B cell (primary cell): ENCODE data around the gene CTPS2. TPM values are rescaled to one million over a fixed set of nuclear protein-coding genes. Genes with fewer than 3 reads are reported as not detected.

Experiments
- ATAC-seq: fragments of 200-7000 bp; cut with Tn5 transposase; one replicate; pipeline ENCODE4 v1.10.0; 2021; ENCODE audit warnings: low read depth, mild to moderate bottlenecking, moderate number of reproducible peaks, moderate library complexity
- CTCF ChIA-PET: fragments of 350-600 bp; sonication (Branson Sonifier 250); formaldehyde crosslinking; loops from one replicate; lab custom pipeline; 2021; ENCODE audit warnings: antibody characterized with exemption, inconsistent platforms; lab: Charles Lee
- POLR2A ChIA-PET: fragments of 350-600 bp; sonication (Branson Sonifier 250); formaldehyde crosslinking; loops from one replicate; lab custom pipeline; 2021; ENCODE audit warnings: antibody characterized with exemption; lab: Charles Lee
- DNase-seq: peaks from one replicate; pipeline ENCODE4 v3.0.0; 2013
- H2AFZ ChIP-seq: 2 replicates; pipeline ENCODE4 v1.6.1; 2012; ENCODE audit warnings: mild to moderate bottlenecking, low read depth, low read length; ENCODE audit not compliant: insufficient read depth, poor library complexity, severe bottlenecking
- H3K27ac ChIP-seq, 2 donors: 1 replicate in 1 of 2; 2 replicates in 1 of 2; pipeline ENCODE4 v1.5.1; 2012 to 2013; ENCODE audit warnings: low read length in 2 of 2, mild to moderate bottlenecking in 2 of 2, moderate library complexity in 1 of 2
- H3K27me3 ChIP-seq, 4 experiments: fragments of 200-600 bp in 1 of 4; sonication (generic) in 1 of 4; replicated peaks in 1 of 4; 1 replicate in 2 of 4; 2 replicates in 2 of 4; pipeline versions ENCODE4 v1.6.1 to v1.7.0; 2013 to 2016; ENCODE audit warnings: low read length in 3 of 4, mild to moderate bottlenecking in 2 of 4, mixed read lengths in 1 of 4, moderate library complexity in 1 of 4; ENCODE audit not compliant: insufficient read depth in 4 of 4, control insufficient read depth in 3 of 4; ENCODE audit errors: control extremely low read depth in 1 of 4
- H3K36me3 ChIP-seq, 2 experiments: replicated peaks in 1 of 2; 1 replicate in 1 of 2; 2 replicates in 1 of 2; pipeline versions ENCODE4 v1.6.1 to v1.7.1; 2013; ENCODE audit warnings: low read length in 1 of 2; ENCODE audit not compliant: insufficient read depth in 2 of 2, control insufficient read depth in 1 of 2; ENCODE audit errors: control extremely low read depth in 1 of 2, extremely low read depth in 1 of 2
- H3K4me1 ChIP-seq, 2 donors: fragments of 200-600 bp in 1 of 2; sonication (generic) in 1 of 2; 1 replicate in 1 of 2; 2 replicates in 1 of 2; pipeline versions ENCODE4 v1.5.1 to v1.6.1; 2013 to 2017; ENCODE audit warnings: low read length in 2 of 2; ENCODE audit not compliant: control insufficient read depth in 2 of 2, insufficient read depth in 2 of 2
- H3K4me2 ChIP-seq: replicated peaks from 2 replicates; pipeline ENCODE3; 2012; ENCODE audit warnings: mild to moderate bottlenecking, low read depth, low read length; ENCODE audit not compliant: poor library complexity, severe bottlenecking
- H3K4me3 ChIP-seq, 5 experiments: fragments of 200-600 bp in 1 of 5; sonication (generic) in 1 of 5; 1 replicate in 3 of 5; 2 replicates in 2 of 5; pipeline versions ENCODE4 v1.5.1 to v1.7.0; 2011 to 2016; ENCODE audit warnings: low read length in 4 of 5, mild to moderate bottlenecking in 4 of 5, low read depth in 2 of 5, control low read depth in 1 of 5, moderate library complexity in 1 of 5; ENCODE audit not compliant: insufficient read depth in 1 of 5; ENCODE audit errors: control extremely low read depth in 1 of 5, extremely low read depth in 1 of 5
- H3K79me2 ChIP-seq: fragments of 200-600 bp; sonication (generic); one replicate; pipeline ENCODE4 v1.6.0; 2016; ENCODE audit warnings: low read length; ENCODE audit not compliant: control insufficient read depth, insufficient read depth
- H3K9ac ChIP-seq: fragments of 200-600 bp; sonication (generic); 2 replicates; pipeline ENCODE4 v1.6.1; 2017; ENCODE audit warnings: mild to moderate bottlenecking, low read length, moderate library complexity
- H3K9me3 ChIP-seq, 3 donors: one replicate each; pipeline versions ENCODE4 v1.6.1 to v1.7.1; 2013; ENCODE audit warnings: low read length in 2 of 3; ENCODE audit not compliant: control insufficient read depth in 2 of 3, insufficient read depth in 1 of 3; ENCODE audit errors: control extremely low read depth in 1 of 3
- H4K20me1 ChIP-seq: 2 replicates; pipeline ENCODE4 v1.6.0; 2012; ENCODE audit warnings: mild to moderate bottlenecking, low read length; ENCODE audit not compliant: insufficient read depth, control insufficient read depth, poor library complexity, severe bottlenecking
- H3K27ac Mint-ChIP-seq: one replicate; pipeline ENCODE4 v1.8.0; 2021; ENCODE audit warnings: mixed read lengths
- H3K27me3 Mint-ChIP-seq: one replicate; pipeline ENCODE4 v1.8.0; 2021; ENCODE audit warnings: mixed read lengths
- H3K4me1 Mint-ChIP-seq: one replicate; pipeline ENCODE4 v1.8.0; 2021; ENCODE audit warnings: mixed read lengths
- H3K4me3 Mint-ChIP-seq: one replicate; pipeline ENCODE4 v1.8.0; 2021; ENCODE audit warnings: mixed read lengths
- H3K9me3 Mint-ChIP-seq: one replicate; pipeline ENCODE4 v1.8.0; 2022; ENCODE audit warnings: mixed read lengths; ENCODE audit not compliant: insufficient read depth
- EZH2 ChIP-seq: IDR thresholded peaks from 2 replicates; pipeline ENCODE4 v1.6.1; 2012; ENCODE audit warnings: borderline replicate concordance, low read depth, mild to moderate bottlenecking, moderate library complexity, low read length; ENCODE audit not compliant: insufficient read depth, poor library complexity, severe bottlenecking
- WGBS: methylation state at CpG from one replicate; pipeline ENCODE4 v1.1.5; 2013; ENCODE audit warnings: missing lambda C conversion rate; ENCODE audit not compliant: insufficient coverage; 5-methylcytosine and 5-hydroxymethylcytosine counted together
- intact Hi-C: fragments of 100-400 bp; cut with micrococcal nuclease; formaldehyde crosslinking; loops from one replicate; pipeline ENCODE4 v1.10.0; 2022
- polyA plus RNA-seq: library from polyadenylated mRNA; depleted of rRNA; stranded (reverse); fragments of >200 nt; gene quantifications from 2 replicates; pipeline ENCODE4 v1.2.3, GENCODE V29; 2012
- total RNA-seq, 2 donors: library from RNA; stranded (reverse); fragments of 120-200 nt in 1 of 2; gene quantifications; 1 replicate in 1 of 2; 2 replicates in 1 of 2; pipeline versions ENCODE4 v1.2.3 to v1.2.4, GENCODE V29; 2013 to 2022
- TF ChIP-seq, protein P1 (sequence below): fragments of 200-600 bp; IDR thresholded peaks from one replicate; pipeline ENCODE4 v1.8.0; 2022; ENCODE audit warnings: antibody characterized with exemption, mild to moderate bottlenecking

The CTPS2 gene
- total and polyA plus RNA-seq, 2 donors (not counting 1 experiment from before 2014, with no cell fraction given): 2.5 to 11.7 TPM

DNA sequence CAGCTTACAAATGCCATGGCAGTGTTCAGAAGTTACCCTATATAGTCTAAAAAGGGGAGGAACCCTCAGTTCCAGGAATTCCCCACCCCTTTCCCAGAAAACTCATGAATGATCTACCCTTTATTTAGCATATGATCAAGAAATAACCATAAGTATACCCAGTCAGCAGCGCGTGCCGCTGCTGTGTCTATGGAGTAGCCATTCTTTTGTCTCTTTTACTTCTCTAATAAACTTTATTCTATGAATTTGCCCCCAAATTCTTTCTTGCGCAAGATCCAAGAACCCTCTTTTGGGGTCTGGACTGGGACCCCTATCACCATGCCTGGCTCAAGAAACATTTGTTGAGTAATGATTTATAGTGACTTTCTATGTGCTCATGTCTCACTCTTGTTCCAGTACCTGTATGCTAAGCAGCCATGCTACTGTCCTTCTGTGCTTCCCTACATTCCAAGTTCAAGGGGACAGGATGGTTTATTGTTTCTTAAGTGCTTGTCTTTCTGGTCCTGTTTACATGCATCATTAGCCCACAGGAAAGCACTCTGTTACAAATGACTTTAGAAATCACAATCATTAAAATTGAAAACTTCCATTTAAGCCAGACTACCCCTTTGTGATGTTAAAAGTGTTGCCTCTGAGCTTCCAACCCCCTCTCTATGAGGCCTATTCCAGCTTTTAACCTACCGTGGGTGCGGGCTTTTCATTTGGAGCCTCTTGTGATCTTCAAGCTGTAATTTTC is 125.9 kb downstream of the CTPS2 start:
- Histone ChIP-seq H3K4me2 (no peak overlapping the region), H3K79me2 (no peaks in the 10 kb centered on the region), H3K4me3 (no peak overlapping the region), H3K27me3 (no peaks in the 10 kb centered on the region), H4K20me1 (no peaks in the 10 kb centered on the region), H3K9me3 (no peaks in the 10 kb centered on the region), H3K4me1 (no peaks in the 10 kb centered on the region), H2AFZ (no peak overlapping the region), H3K36me3 (no peaks in the 10 kb centered on the region), H3K27ac (no peak overlapping the region), H3K9ac (no peak overlapping the region)
- WGBS: no CpG with 5 or more reads among the region's 6 CpGs
- Mint-ChIP-seq H3K4me1 (no peaks in the 10 kb centered on the region), H3K27me3 (no peaks in the 10 kb centered on the region), H3K27ac (no peak overlapping the region), H3K4me3 (no peak overlapping the region), H3K9me3 (peaks cover 5% of the 10 kb centered on the region)
- TF ChIP-seq, protein P1, sequence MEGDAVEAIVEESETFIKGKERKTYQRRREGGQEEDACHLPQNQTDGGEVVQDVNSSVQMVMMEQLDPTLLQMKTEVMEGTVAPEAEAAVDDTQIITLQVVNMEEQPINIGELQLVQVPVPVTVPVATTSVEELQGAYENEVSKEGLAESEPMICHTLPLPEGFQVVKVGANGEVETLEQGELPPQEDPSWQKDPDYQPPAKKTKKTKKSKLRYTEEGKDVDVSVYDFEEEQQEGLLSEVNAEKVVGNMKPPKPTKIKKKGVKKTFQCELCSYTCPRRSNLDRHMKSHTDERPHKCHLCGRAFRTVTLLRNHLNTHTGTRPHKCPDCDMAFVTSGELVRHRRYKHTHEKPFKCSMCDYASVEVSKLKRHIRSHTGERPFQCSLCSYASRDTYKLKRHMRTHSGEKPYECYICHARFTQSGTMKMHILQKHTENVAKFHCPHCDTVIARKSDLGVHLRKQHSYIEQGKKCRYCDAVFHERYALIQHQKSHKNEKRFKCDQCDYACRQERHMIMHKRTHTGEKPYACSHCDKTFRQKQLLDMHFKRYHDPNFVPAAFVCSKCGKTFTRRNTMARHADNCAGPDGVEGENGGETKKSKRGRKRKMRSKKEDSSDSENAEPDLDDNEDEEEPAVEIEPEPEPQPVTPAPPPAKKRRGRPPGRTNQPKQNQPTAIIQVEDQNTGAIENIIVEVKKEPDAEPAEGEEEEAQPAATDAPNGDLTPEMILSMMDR: no peak
- no peak for TF ChIP-seq EZH2
- DNase-seq (no peak), ATAC-seq (no peak)
- CTCF ChIA-PET: no interaction called here
- intact Hi-C loops: no loop called here
- POLR2A ChIA-PET: no interaction called here

DNA sequence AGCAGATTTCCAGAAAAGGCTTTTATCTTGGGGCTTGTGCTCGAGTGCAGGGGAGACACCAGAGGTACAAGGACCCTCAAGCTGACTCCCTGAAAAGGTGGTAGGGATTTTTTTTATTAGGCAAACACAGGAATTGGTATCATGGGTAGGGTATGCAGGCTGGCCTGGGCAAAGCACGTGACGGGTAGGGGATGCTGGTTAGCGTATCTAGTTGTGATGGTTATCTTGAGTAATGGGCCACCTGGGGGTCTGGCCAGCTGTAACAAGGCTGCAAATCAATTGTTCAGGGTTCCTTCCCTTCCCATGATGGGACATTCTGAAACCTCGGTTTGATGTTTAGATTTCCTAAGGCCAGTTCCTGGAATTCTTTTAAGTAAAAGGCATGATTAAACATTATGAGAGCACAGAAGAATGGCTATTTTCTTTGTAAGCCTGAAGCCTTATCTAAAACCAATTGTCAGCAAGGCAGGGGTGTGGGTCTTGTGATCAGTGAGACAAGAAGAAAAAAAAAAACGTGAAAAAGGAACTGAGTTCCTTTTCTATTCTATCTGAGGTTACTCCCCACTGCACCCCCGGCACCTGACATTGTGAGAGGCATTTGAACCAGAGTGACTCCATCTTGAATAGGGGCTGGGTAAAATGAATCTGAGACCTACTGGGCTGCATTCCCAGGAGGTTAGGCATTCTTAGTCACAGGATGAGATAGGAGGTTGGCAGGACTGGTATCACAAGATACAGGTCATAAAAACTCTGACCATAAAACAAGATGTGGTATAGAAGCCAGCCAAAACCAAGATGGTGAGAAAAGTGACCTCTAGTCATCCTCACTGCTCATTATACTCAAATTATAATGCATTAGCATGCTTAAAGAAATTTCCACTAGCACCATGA is 126.7 kb downstream of the CTPS2 start:
- H3K4me1 ChIP-seq: no peaks in the 10 kb centered on the region
- H3K27ac Mint-ChIP-seq: no peak overlapping the region
- DNase-seq: no peak
- ChIA-PET CTCF (no interaction called here), POLR2A (no interaction called here)
- H3K4me1 Mint-ChIP-seq: no peaks in the 10 kb centered on the region
- H3K27me3 Mint-ChIP-seq: no peaks in the 10 kb centered on the region
- H3K9ac ChIP-seq: no peak overlapping the region
- 80% methylated on average over 1 of the region's 7 CpGs for WGBS
- TF ChIP-seq, protein P1: no peak
- no peak for TF ChIP-seq EZH2
- H3K4me3 Mint-ChIP-seq: no peak overlapping the region
- no peaks in the 10 kb centered on the region for H3K36me3 ChIP-seq
- no peaks in the 10 kb centered on the region for H3K9me3 ChIP-seq
- intact Hi-C loops: no loop called here
- no peak overlapping the region for H3K4me3 ChIP-seq
- H4K20me1 ChIP-seq: no peaks in the 10 kb centered on the region
- no peaks in the 10 kb centered on the region for H3K9me3 Mint-ChIP-seq
- ATAC-seq: no peak
- H2AFZ ChIP-seq: no peak overlapping the region
- H3K27ac ChIP-seq: no peak overlapping the region
- no peaks in the 10 kb centered on the region for H3K27me3 ChIP-seq
- no peak overlapping the region for H3K4me2 ChIP-seq
- H3K79me2 ChIP-seq: no peaks in the 10 kb centered on the region
